MG63 (cell line): ENCODE data around the gene KIF6. TPM values are rescaled to one million over a fixed set of nuclear protein-coding genes. Genes with fewer than 3 reads are reported as not detected.

ENCODE experiments used
- DNase-seq: peaks from one replicate; pipeline ENCODE4 v3.0.0-alpha.2; 2020
- H3K27me3 ChIP-seq: fragments of 250-450 bp; sonication (Bioruptor Pico); 2 replicates; pipeline ENCODE4 v1.5.1; 2020; ENCODE audit warnings: mild to moderate bottlenecking, moderate library complexity
- H3K36me3 ChIP-seq: fragments of 250-450 bp; sonication (Bioruptor Pico); 2 replicates; pipeline ENCODE4 v1.5.1; 2020; ENCODE audit warnings: mild to moderate bottlenecking, moderate library complexity
- H3K4me3 ChIP-seq: fragments of 250-450 bp; sonication (Bioruptor Pico); 2 replicates; pipeline ENCODE4 v1.5.1; 2020; ENCODE audit warnings: mild to moderate bottlenecking, moderate library complexity
- H3K9me3 ChIP-seq: fragments of 250-450 bp; sonication (Bioruptor Pico); 2 replicates; pipeline ENCODE4 v1.5.1; 2020; ENCODE audit warnings: mild to moderate bottlenecking, moderate library complexity
- total RNA-seq: library from RNA; depleted of rRNA; stranded (reverse); fragments of >200 nt; shearing (Covaris generic); gene quantifications from 2 replicates; pipeline ENCODE4 v1.2.3, GENCODE V29; 2014; ENCODE audit warnings: low replicate concordance

Gene KIF6
- total RNA-seq, 1 experiment from 2014 or later: not detected

DNA sequence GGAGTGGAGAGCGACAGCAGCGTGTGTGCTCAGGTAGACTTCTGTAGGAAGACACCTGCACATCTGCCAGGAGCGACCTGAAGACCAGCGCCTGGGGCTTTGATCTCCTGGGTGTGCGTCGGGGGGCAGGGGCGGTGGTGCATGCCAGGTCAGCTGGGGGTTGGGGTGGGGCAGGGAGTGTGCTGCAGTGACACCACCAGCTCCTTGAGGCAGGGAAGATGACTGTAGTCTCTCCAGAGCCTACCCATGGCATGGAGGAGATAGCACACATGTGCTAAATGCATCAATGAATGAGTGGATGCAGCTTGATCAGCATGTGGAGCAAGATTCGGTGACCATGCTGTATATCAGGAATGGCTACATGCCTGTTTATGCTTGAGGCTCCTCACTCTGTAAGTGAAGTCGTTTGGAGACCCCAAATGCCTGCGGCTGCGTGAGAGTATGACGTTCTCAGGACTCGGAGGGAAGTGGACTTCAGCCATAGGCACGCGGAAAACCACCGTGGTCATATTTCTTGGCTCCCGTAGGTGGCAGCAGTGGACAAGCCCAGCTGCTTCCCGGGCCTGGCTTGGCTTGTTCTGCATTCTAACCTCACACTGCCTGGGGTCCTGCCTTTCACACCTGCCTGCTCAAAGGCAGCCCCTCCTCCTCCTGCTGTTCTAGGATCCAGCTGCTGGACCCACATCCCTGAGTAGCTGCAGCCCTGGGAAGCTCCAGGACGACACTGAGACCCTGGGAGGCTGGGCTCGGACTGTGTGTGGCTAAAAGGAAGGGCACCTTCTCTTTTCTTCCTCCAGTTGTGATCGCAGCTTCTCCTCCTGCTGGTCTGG lies 363.3 kb downstream of the KIF6 start:
- no peaks in the 10 kb centered on the region for H3K27me3 ChIP-seq
- peak; percentile 31 for DNase-seq
- H3K4me3 ChIP-seq: no peak overlapping the region

DNA sequence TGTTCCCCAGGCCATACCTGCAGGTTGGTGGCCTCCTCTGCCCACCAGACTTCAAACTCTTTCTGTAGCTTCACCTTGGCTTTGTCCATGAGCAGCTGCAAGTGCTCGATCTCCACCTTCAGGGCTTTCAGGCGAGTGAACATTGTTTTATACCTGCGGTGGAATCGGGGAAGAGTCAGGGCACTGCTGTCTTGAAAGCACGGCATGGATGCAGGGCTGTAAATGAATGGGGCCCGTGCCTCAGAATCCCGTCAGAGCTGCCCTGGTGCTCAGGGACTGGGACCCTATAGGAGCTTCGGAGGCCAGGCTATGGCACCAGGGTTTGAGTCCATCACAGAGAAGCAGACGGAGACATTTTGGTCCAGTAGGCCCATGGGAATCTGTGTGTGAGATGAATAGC lies 364.8 kb downstream of the KIF6 start:
- no peak for DNase-seq
- Histone ChIP-seq H3K36me3 (no peaks in the 10 kb centered on the region), H3K9me3 (no peaks in the 10 kb centered on the region), H3K27me3 (no peaks in the 10 kb centered on the region), H3K4me3 (no peak overlapping the region)

More for the DNA sequence above, 363.3 kb downstream of the KIF6 start:
- Histone ChIP-seq H3K36me3 (no peaks in the 10 kb centered on the region), H3K9me3 (no peaks in the 10 kb centered on the region)

DNA sequence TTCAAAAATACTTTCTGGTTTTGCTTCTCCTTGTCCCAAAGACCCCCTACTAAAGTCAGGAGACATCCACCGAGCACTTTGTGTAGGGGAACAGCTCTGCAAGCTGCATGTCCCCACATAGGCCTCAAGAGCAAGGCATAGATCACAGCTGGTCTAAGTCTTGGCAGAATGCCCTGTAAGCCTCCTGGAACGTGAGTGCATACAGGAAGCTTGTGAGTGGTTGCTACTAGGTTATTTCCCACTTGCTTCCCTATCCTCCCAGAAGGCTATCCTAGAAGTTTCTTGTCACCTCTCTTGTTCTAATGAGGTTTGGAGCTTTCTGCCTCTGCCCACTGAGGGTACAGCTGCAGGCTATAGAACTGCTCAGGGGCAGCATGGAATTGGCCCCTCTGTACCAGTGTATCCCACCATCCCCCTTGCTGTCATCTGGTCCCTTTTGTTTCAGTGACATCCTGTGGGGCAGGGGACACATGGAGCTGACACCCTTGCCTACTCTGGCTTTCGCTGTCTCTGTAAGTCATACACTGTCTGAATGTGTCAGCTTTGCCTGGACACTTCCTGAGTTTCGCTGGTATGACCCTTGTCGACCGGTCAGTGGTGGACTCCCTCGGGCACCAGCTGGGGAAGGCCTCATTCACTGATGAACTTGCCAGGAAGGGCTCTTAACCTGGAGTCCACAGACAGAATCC lies 367.1 kb downstream of the KIF6 start:
- Histone ChIP-seq H3K9me3 (no peaks in the 10 kb centered on the region), H3K27me3 (no peaks in the 10 kb centered on the region), H3K36me3 (no peaks in the 10 kb centered on the region), H3K4me3 (no peak overlapping the region)
- DNase-seq: peak; percentile 29

DNA sequence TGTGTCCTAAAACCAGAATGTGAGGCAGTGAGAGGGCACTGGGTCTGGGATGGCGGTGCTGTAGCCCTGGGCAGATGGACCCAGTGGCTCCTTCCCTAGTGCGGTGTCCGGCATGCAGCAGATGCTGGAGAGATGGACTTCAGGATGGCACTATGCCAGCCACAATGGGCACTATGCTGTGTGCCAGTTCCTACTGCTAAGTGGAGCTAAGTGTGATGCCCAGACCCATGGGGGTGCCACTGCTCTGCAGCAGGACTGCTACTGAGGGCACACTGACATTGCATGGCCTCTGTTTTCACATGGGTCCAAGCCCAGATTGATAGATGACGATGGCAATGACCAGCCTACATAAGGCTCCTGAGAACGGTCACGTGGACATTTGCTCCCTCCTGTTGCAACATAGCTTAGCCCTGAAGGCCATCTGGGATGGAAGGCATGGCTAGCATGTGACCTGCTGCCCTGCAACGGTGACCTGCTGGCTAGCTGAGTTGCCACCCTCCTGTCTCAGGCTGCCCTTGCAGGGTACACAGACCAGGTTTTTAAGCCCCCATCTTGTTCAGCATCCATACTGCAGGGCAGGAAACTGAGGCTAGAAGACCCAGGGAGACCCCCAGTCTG lies 371.4 kb downstream of the KIF6 start:
- no peaks in the 10 kb centered on the region for H3K36me3 ChIP-seq
- no peak for DNase-seq
- H3K27me3 ChIP-seq: no peaks in the 10 kb centered on the region
- H3K9me3 ChIP-seq: no peaks in the 10 kb centered on the region
- H3K4me3 ChIP-seq: no peak overlapping the region

DNA sequence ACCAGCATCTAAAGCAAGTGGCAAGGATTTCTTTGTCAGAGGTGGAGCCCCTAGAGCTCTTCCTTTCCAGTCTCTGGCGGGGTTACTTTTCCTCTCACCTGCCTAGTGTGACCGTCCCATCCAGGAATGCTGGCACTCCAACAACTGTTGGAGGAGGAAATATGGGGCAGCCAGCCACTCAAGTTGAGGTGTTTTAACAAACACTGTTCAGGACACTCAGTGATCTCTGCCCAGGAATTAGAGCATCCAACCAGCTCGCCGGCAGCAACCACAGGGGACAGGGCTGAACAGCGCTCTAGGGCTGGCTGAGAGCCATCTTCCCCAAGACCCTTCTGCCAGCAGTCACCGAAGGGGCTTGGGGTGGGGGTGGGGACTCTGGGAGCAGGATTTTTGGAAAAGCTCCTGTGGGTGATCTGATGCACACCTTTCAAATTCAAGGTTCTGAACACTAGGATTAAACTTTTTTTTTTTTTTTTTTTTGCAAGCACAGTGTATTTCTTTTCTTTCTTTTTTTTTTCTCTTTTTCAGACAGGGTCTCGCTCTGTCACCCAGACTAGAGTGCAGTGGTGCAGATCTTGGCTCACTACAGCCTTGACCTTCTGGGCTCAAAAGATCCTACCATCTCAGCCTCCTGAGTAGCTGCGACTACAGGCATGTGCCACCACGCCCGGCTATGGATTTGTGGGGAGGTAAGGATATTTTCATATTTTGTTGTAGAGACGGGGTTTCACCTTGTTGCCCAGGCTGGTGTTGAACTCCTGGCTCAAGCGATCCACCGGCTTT lies 374.3 kb downstream of the KIF6 start:
- DNase-seq: no peak
- Histone ChIP-seq H3K27me3 (no peaks in the 10 kb centered on the region), H3K36me3 (no peaks in the 10 kb centered on the region), H3K4me3 (no peak overlapping the region), H3K9me3 (no peaks in the 10 kb centered on the region)

DNA sequence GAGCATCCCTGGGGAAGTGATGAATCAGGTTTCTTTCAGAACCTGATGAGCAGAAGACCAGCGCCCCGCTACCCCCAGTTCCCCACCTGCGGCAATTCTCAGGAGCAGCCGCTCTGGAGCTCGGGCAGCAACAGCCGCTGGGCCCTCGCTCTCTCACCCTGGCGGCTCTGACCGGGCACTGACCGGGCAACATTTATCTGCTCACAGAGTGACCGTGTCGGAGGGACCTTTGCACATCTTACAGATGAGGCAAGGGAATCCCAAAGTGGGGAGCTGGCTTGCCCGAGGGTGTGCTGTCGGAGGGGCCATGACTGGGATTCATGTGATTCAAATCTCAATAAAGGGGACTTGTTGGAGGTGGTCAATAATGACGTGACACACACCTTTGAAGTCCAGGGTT lies 376.5 kb downstream of the KIF6 start:
- DNase-seq: no peak

DNA sequence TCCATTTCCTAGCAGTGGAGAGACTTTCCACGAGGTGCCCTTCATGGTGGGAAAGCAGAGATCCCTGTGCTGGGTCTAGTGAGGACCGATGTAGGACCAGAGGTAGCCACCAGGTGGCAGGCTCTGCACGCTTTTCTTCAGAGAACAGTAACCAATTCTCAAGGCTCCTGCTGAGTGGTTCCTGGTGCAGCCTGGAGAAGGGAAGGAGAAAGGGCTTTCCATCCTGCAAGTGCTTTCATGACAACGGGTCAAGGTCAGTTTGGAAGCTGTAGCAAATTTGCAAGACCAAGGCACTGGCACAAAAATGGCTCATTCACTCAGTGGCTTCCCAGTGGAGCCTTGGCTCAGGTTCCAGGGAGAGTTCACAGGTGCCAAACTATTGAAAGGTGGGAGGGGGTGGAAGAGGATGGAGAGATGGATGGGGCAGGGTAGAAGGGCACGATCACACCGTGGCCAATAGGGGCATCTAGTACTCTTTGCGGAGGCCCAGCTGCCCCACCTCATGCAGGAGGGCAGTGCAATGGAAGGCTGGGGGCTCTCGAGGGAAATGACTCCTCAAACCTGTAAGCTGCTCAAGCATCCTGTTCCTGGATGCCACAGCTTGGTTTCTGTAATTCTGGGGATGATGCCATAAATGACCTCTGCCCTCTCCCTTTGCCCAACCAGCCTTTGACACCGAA lies 377.2 kb downstream of the KIF6 start:
- DNase-seq: no peak
- Histone ChIP-seq H3K27me3 (no peaks in the 10 kb centered on the region), H3K4me3 (no peak overlapping the region), H3K9me3 (no peaks in the 10 kb centered on the region), H3K36me3 (no peaks in the 10 kb centered on the region)

More for the DNA sequence above, 376.5 kb downstream of the KIF6 start:
- Histone ChIP-seq H3K4me3 (no peak overlapping the region), H3K27me3 (no peaks in the 10 kb centered on the region), H3K36me3 (no peaks in the 10 kb centered on the region), H3K9me3 (no peaks in the 10 kb centered on the region)

DNA sequence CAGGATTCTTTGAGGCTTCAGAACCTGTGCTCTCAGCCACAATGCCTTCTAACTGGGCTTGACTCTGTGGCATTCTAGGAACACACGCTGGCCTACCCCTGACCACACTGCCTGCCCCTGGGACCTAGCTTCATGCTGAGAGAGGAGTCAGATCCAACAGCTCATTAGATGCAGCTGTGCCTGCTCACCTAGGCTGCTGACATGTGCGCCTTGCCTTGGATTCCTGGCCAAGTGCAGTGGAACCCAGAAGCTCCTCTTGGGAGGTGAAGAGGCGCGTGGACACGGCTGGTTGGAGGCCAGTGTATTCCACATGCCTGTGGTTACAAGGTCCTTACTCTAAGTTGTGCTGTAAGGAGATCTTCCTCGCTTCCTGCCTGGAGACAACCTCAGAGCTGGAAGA lies 378.0 kb downstream of the KIF6 start:
- DNase-seq: no peak
- H3K36me3 ChIP-seq: no peaks in the 10 kb centered on the region
- no peaks in the 10 kb centered on the region for H3K9me3 ChIP-seq
- H3K27me3 ChIP-seq: no peaks in the 10 kb centered on the region
- no peak overlapping the region for H3K4me3 ChIP-seq

DNA sequence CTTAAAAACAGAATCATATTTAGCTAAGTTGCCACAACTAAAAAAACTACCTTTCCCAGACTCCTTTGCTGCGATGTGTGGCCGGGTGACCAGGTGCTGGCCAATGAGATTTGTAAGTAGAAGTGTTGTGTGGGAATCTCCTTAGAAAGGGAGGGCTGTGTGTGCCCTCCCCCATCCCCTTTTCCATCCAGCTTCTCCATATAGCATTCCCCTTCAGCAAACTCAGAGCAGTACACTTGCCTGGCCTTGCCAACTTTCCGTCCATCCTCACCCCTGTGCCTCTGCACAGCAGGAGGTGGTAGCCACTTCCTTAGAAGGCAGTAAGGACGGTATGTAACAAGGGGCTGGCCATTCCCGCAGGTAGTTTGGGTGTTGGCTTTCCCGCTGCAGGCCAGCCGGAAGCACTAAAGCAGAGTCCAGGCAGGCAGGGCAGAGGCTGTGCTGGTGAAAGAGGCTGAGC lies 380.4 kb downstream of the KIF6 start:
- Histone ChIP-seq H3K36me3 (no peaks in the 10 kb centered on the region), H3K4me3 (no peak overlapping the region), H3K27me3 (no peaks in the 10 kb centered on the region), H3K9me3 (no peaks in the 10 kb centered on the region)
- DNase-seq: no peak

DNA sequence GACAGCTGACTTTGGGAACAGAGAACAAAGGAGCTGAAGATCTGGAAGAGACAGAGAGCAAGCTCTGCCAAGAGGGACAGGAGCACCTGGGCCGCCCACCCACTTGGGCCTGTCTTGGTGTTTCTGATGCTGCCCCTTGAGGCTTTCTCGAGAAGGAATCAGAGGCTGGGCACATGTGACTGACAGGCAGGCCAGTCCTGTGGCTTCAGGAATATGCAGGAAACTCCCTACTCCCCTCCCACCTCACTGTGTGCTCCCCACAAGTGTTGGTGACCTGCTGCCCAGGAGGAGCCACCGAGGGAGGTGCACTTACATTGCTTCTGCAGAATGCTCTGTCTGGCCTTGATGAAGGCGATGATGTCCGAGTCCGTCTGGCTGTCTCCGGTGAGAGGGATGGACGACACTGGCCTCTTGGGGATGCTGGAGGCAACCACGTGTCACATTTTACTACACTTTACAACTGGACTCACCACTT lies 381.8 kb downstream of the KIF6 start:
- no peak for DNase-seq
- Histone ChIP-seq H3K27me3 (no peaks in the 10 kb centered on the region), H3K36me3 (no peaks in the 10 kb centered on the region), H3K9me3 (no peaks in the 10 kb centered on the region), H3K4me3 (no peak overlapping the region)

DNA sequence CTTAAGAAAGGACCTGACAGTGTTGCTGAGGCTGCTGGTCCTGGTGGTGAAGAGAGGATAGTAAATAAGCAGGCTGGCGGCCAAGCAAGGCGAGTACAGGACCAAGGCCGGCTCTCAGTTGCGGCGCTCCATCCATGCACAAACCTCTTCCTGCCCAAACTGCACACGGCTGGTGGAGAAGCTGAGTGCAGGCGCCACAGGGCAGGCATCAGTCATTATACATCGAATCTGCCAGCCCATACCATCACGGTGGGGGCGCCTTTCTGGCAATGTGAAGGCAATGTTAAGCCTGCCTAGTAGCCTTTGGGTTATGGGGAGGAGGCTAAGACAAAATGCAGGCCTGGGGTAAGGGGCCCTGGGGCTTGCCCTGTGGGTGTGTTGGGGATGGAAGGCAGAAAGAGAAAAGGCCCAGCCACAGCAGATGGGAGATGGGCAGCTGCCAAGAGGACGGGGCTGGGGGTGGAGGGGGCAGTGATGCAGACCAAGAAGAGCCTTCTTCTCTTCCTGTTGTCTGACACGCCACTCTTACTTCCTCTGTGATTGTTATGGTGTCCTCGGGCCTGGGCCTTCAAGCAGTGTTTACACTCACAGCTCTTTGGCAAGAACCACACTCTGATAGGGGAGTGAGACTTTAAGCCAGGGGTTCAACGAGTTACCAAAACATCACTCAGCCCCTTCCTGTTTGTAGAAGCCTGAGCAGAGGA lies 382.4 kb downstream of the KIF6 start:
- no peak for DNase-seq
- Histone ChIP-seq H3K9me3 (no peaks in the 10 kb centered on the region), H3K27me3 (no peaks in the 10 kb centered on the region), H3K36me3 (no peaks in the 10 kb centered on the region), H3K4me3 (no peak overlapping the region)

DNA sequence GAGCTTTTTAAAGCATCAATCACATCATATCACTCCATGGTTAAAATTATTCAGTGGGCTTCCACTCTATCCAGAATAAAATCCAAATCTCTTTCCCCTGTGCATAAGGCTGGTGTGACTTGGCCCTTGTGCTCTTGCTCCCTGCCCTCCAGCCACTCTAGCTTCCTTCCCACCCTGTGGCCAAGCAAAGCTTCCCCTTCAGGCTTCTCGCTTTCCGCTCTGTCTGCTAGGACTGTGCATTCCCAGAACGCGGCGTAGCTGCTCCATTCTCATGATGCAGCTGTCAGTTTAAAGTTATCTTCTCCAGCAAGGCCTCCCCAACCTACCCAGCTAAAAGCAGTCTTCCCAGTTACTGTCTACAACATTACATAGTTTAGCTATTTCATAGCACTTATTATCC lies 383.3 kb downstream of the KIF6 start:
- Histone ChIP-seq H3K9me3 (no peaks in the 10 kb centered on the region), H3K36me3 (no peaks in the 10 kb centered on the region), H3K27me3 (no peaks in the 10 kb centered on the region), H3K4me3 (no peak overlapping the region)
- DNase-seq: no peak

DNA sequence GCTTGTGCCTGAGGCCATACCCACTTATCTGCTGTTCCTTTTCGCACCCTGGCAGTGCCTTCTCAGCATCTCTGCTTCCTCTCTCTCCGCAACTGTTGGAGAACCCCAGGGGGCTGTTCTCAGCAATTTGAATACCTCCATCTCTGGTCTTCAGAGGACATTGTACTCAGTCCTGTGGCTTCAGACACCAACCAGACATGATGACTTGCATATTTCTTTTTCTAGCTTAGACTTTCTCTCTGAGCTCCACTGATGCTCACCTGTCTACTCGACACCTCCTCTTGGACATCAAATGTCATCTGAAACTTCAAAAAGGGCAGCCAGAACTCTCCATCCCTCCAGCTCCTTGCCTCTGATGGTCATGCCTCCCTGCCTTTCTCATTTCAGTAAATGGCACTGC lies 383.9 kb downstream of the KIF6 start:
- H3K4me3 ChIP-seq: no peak overlapping the region
- no peaks in the 10 kb centered on the region for H3K36me3 ChIP-seq
- DNase-seq: no peak
- H3K9me3 ChIP-seq: no peaks in the 10 kb centered on the region
- H3K27me3 ChIP-seq: no peaks in the 10 kb centered on the region

DNA sequence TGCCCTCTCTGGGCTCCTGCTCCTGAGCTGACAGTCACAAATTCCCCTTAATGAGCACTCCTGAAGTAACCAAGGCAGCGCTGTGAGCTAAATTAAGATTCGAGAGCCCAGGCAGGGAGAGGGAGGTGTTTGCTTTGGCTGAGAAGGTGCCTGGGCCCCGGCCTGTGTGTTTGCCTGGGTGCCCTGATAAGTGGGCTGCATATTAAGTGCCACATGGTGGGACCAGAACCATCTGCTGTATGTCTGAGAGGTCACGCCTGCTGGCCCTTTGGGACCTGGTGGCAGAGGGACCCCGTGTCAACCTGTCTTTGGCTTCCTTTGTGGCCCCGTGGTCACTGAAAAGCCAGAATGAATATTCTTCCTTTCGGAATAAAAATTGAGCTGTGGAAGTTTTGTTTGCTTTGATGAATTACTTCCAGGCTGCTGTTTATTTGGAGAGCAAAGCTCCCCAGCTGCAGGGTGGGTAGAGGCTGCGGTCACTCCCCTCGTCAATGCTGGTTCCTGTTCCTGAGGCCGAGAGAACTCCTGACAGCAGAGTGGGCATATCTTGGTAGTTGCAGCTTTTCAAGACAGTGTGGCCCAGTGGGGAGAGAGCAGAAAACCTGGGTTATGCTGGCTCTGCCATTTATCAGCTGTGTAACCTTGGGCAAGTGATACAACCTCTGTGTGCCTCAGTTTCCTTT lies 385.2 kb downstream of the KIF6 start:
- H3K9me3 ChIP-seq: no peaks in the 10 kb centered on the region
- H3K36me3 ChIP-seq: no peaks in the 10 kb centered on the region
- no peak for DNase-seq
- H3K27me3 ChIP-seq: no peaks in the 10 kb centered on the region
- no peak overlapping the region for H3K4me3 ChIP-seq

DNA sequence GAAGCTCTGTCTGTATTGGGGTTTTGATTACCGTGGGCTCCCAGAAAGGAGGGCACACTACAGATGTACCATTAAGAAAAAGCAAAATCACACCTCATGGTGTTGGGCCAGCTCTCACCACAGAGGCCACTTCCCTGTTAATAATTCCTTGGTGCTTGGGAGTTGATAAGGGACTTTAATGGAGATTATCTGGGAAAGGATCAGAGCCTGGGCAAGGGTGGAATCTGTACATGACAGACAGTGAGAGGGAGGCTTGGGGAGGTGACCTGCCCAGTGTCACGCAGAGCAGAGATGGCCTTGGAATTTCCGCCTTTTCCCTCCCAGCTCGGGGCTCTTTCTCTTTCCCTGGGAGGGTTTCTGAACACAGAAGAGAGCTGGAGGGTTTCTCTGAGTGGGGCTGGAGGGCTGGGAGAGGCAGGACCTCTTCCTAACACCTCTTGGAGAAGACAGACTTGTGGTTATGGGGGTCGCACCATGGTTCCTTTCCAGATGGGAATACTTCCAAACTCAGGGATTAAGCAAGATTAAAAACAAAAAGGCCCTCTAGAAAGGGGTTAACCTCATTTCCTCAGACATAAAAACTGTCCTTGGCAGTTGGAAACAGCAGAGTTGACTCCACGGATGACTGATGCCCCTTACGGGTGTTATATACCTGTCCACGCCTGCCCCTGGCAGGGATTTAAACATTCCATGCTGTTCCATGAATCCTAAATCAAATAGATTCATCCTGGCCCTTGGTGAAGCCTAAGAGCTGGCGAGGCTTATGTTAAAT lies 385.9 kb downstream of the KIF6 start:
- H3K36me3 ChIP-seq: no peaks in the 10 kb centered on the region
- no peaks in the 10 kb centered on the region for H3K27me3 ChIP-seq
- no peak overlapping the region for H3K4me3 ChIP-seq
- H3K9me3 ChIP-seq: no peaks in the 10 kb centered on the region
- no peak for DNase-seq
